Activated CD4-positive, alpha-beta T cell treated with anti-CD3 and anti-CD28 coated beads, Interleukin-2, amount 50 U/mL, for 48 hours (primary cell): ENCODE data around the gene LAPTM4A.
"Not testable (repeated sequence)": the region's sequence is repeated elsewhere in the genome, so short reads cannot be mapped to it uniquely, and the experiment has no call there.

Experiments
- DNase-seq, 2 experiments: peaks; one replicate each; pipeline ENCODE4 v3.0.0-alpha.2; 2020

Gene LAPTM4A

GRCh38 chr2:20074901-20075300 is 23.5 kb upstream of the LAPTM4A start:
- DNase-seq: no peak

GRCh38 chr2:20074046-20074648 is 22.7 kb upstream of the LAPTM4A start:
- not testable (repeated sequence) for DNase-seq

- DNase-seq: no peak
Observed at GRCh38 chr2:20073460-20073859, 22.0 kb upstream of the LAPTM4A start.

GRCh38 chr2:20072436-20073158 is 21.2 kb upstream of the LAPTM4A start:
- DNase-seq: no peak

- no peak for DNase-seq
Observed at GRCh38 chr2:20071397-20072383, 20.3 kb upstream of the LAPTM4A start.

- no peak for DNase-seq
Observed at GRCh38 chr2:20069756-20070155, 18.3 kb upstream of the LAPTM4A start.

- no peak for DNase-seq
Observed at GRCh38 chr2:20067992-20068584, 16.7 kb upstream of the LAPTM4A start.

- peak; percentile 12 to 21 for DNase-seq
Observed at GRCh38 chr2:20065885-20066602, 14.6 kb upstream of the LAPTM4A start.

- DNase-seq: no peak
Observed at GRCh38 chr2:20064841-20065240, 13.4 kb upstream of the LAPTM4A start.

- DNase-seq: no peak
Observed at GRCh38 chr2:20064421-20064820, 13.0 kb upstream of the LAPTM4A start.

- DNase-seq: peak; percentile 10 to 35
Observed at GRCh38 chr2:20062615-20063545, 11.5 kb upstream of the LAPTM4A start.

GRCh38 chr2:20061940-20062339 is 10.5 kb upstream of the LAPTM4A start:
- no peak for DNase-seq

- DNase-seq: no peak
Observed at GRCh38 chr2:20061476-20061875, 10.0 kb upstream of the LAPTM4A start.

- DNase-seq: no peak
Observed at GRCh38 chr2:20060106-20060505, 8.7 kb upstream of the LAPTM4A start.

GRCh38 chr2:20057268-20057667 is 5.8 kb upstream of the LAPTM4A start:
- DNase-seq: no peak

GRCh38 chr2:20054931-20055330 is 3.5 kb upstream of the LAPTM4A start:
- DNase-seq: no peak

- DNase-seq: no peak
Observed at GRCh38 chr2:20054119-20054518, 2.7 kb upstream of the LAPTM4A start.

GRCh38 chr2:20052861-20053281 is 1.4 kb upstream of the LAPTM4A start:
- peak in 1 of 2 experiments; percentile 16 for DNase-seq

- no peak for DNase-seq
Observed at GRCh38 chr2:20052229-20052851, 912 bp upstream of the LAPTM4A start.
